CMK (cell line): ENCODE results near the gene SPNS1.
A peak's percentile ranks its signal among the peaks of the same experiment; 100 is the strongest.
"Not testable (repeated sequence)": the region's sequence is repeated elsewhere in the genome, so short reads cannot be mapped to it uniquely, and the experiment has no call there.

Experiments used
- DNase-seq: peaks from one replicate; pipeline ENCODE4 v3.0.0-alpha.2; 2010; ENCODE audit warnings: low read depth

Gene SPNS1

DNA sequence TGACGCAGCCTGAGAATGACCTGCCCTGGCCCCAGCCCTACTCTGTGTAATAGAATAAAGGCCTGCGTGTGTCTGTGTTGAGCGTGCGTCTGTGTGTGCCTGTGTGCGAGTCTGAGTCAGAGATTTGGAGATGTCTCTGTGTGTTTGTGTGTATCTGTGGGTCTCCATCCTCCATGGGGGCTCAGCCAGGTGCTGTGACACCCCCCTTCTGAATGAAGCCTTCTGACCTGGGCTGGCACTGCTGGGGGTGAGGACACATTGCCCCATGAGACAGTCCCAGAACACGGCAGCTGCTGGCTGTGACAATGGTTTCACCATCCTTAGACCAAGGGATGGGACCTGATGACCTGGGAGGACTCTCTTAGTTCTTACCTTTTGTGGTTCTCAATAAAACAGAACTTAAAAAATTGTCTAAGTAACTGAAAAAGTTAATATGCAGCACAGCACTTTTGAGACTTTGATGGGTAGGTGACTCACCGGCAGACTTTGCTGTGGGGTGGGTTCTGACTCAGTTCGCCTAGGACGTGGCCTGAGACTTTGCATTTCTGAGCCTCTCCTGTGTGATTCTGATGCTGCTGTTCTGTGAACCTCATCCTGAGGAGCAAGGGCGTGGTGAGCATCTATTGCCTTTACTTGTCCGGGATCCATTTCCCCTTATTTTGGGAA is 15.9 kb downstream of the SPNS1 start:
- DNase-seq: no peak

DNA sequence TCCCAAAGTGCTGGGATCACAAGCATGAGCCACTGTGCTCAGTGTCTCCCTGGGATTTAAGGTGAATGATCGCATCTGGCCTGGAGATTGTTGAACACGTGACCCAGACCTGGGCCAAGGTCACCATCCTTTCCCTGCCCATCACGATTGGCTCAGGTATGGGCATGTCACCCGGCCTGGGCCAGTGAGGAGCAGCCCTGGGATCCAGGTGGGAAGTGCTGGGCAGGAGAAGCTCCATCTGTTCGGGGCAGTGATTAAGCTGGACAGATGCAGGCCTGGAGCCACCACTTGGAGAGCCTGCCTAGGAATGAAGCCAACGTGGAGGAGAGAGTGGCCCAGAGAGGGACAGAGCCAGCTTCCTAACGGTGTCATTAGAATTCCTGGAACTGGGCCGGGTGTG is 17.1 kb downstream of the SPNS1 start:
- no peak for DNase-seq

DNA sequence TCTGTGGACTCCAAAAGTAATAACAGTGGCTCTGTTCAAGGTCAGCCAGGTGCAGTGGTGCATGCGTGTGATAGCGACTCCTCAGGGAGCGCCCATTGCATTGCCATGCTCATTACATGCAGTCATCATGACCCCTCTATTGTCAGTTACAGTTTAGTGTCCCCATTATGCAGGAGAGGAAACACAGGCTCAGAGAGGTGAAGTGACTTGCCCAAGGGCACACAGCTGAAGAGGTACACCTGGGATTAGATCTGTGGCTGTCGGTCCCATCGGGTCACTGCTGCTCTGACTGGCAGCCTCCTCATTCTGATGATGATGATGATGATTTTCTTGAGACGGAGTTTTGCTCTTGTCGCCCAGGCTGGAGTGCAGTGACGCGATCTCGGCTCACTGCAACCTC is 17.9 kb downstream of the SPNS1 start:
- DNase-seq: no peak

DNA sequence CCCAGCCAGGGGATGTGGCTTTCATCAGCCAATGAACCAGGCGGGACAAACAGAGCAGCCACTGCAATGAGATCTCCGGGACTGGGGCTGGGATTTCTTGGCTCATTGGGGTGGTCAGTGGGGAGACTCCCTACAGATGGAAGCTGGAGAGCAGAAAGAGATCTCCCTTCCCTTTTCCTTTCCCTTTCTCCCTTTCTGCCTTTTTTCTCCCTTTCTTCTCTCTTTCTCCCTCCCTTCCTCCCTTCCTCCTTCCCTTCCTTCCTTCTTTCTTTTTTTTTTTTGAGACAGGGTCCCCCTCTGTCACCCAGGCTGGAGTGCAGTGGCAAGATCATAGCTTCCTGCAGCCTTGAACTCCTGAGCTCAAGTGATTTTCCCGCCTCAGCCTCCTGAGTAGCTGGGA is 24.3 kb downstream of the SPNS1 start:
- DNase-seq: no peak

DNA sequence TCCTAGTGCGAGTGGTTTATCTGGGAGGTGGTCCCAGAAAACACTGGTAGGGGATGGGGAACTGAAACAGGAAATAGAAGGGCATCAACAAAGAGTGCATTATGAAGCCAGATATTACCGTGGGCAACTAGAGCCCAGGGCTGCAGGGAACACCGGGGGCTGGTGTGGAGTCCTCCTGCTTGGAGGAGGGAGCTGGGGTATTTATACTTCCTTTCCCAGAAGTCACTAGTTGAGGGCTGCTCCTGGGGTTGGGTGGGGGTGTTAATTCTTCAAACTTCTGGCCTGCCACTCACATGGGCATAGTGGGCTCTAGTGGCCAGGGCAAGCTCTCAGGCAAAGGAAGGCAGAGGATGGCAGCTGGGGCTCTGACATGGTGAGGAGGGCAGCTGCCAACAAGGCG is 25.0 kb downstream of the SPNS1 start:
- no peak for DNase-seq

DNA sequence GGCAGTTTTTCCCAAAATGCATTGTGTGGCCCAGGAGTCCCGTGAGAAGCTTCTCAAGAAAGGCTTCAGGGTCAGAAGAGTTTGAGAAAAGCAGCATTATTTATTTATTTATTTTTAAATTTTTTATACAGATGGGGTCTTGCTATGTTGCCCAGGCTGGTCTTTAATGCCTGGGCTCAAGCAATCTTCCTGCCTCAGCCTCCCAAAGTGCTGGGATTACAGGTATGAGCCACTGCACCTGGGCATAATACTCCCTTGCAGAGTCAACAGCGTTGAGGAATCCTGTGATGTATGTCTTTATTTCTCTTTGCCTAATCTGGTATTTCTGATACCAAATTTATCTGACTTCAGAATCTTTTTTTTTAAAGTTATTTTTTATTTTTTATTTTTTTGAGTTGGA is 25.4 kb downstream of the SPNS1 start:
- no peak for DNase-seq

DNA sequence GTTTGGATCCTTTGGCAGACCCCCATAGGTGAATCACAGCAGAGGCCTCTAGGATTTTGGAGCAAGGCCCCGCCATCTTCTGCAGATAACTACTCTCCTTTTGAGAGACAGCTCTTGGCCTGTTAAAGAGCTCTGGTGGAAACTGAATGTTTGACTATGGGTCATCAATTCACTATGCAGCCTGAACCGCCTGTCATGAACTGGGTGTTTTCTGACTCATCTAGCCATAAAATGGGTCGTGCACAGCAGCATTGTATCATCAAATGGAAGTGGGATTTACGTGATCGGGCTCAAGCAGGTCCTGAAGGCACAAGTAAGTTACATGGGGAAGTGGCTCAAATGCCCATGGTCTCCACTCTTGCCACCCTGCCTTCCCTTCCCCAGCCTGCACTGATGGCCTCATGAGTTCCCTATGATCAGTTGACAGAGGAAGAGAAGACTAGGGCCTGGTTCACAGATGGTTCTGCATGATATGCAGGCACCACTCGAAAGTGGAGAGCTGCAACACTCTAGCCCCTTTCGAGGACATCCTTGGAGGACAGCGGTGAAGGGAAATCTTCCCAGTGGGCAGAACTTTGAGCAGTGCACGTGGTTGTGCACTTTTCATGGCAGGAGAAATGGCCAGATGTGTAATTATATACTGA is 30.0 kb downstream of the SPNS1 start:
- not testable (repeated sequence) for DNase-seq

DNA sequence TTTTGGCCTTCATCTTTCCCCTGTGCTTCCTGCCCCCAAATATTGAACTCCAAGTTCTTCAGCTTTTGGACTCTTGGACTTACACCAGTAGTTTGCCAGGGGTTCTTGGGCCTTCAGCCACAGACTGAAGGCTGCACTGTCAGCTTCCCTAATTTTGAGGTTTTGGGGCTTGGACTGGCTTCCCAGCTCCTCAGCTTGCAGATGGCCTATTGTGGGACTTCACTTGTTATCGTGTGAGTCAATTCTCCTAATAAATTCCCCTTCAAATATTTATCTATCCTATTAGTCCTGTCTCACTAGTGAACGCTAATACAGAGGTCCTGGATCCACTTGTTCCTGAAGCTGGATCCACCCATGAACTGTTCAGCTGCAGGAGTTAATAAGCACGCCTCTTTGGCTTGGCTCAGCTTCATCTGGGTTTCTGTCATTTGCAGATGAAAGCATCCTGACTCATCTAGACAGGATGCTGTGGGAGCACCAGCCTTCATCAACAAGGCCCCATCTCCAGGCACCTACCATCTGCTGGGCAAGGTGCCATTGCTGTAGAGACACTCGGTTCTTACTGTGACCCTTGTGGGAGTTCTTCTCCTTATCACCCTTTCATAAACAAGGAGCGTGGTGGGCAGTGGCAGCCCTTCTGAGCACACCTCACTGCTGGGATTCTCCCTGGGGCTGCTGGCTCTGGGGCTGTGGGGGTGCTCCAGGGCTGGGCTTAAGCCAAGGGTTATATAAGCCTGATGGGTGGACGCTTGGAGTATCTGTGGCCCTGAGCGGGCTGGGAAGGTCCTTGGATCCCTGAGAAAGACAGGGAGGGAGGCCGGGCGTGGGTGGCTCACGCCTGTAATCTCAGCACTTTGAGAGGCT is 33.4 kb downstream of the SPNS1 start:
- no peak for DNase-seq

DNA sequence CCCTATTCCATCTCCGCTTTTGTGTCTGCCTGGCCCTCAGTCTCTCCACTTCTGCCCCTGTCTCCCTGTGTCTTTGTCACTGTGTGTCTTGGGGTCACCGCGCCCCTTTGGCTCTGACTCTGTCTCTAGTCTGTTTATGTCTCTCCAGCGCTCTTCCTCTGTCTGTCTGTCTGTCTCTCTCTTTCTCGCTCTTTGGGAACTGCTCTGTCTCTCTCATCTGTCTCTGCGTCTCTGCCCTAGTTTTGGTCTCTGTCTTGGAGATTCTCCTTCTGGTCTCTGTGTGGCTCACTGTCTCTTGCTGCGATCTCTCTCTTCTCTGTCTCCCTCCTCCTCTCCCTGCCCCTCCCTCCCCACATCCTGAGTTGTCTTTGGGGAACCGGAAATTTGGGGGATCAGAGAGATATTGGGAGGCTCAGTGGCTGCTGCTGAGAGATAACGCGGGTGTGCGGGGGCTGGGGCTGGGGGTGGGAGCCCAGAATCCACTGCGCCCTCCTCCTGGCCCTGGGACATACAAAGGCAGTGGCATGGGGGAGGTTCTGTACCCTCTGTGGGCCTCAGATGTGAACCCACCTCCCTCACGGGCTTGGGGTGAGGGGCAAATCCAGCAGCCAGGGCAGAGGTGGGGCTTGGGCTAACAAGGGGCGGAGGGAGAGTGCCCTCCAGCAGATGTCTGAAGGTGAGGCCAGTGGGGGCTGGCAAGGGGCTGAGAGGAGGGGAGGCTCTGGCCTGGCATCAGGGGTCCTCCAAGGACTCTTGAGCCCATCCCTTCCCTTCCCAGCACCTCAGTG is 34.7 kb downstream of the SPNS1 start:
- DNase-seq: peak; percentile 98

DNA sequence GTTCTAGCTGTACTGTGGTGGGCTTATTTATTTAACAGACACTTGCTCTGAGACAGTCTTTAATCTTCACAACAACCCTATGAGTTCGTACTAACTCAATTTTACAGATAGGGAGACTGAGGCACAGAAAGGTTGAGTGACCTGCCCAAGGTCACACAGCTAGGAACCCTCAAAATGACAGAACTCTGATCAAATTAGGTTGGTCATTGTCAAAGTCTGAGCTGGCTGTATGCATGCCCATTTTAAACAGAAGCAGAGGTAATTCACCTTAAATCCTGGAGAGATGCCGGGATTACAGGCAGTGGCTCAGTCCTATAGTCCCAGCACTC is 35.2 kb downstream of the SPNS1 start:
- no peak for DNase-seq

DNA sequence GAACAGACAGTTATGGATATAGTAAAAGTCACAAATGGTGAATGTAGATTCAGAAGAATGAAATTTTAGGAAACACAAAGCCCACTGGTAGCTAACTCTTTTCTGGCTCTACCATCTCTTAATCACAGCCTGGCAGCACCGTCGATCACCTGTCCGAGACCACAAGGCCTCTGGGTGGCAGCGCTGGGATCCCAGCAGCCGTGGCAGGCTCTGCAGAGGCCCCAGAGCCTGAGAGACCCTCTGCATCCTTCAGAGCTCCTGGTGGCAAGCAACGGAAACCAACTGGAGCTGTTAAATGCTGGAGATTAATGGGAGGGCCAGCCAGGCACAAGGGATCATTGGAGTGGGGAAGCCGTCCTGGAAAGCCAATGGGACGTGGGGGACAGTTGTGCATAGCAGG is 36.5 kb downstream of the SPNS1 start:
- DNase-seq: no peak

DNA sequence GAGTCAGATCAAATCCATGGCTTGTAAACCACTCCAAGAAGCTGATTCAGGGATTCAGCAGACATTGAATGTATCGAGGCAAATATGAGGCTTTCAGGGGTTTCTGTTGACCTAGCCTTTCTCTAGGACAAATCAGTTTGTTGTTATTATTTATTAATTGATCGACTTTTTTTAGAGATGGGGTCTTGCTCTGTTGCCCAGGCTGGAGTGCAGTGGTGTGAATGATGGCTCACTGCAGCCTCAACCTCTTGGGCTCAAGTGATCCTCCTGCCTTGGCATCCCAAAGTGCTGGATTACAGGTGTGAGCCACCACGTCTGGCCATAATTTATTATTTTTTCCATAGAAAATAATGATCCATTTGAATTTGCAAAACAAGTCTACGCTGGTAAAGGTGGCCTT is 37.3 kb downstream of the SPNS1 start:
- no peak for DNase-seq

DNA sequence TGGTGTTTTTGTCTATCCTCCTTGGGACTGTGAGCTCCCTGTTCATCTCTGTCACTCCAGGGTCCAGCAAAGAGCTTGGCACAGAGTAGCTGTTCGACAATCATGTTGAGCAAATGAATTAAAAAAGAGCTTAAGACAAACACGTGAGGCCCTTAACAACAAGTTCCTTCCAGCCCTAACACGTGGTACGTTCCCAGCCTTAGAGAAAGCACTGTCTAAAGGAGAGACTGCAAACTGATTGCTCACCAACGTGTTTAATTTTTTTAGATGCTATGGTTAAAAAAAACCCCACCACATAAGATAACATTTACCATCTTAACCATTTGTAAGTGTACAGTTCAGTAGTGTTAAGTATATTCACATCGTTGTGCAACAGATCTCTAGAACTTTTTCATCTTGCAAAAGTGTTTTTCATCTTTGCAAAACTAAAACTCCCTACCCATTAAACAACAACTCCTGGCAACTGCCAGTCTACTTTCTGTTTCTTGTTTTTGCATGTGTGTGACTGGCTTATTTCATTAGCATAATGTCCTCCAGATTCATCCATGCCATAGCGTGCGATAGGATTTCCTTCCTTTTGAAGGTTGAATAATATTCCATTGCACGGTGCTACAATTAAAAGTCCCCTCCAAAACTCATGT is 38.5 kb downstream of the SPNS1 start:
- no peak for DNase-seq

DNA sequence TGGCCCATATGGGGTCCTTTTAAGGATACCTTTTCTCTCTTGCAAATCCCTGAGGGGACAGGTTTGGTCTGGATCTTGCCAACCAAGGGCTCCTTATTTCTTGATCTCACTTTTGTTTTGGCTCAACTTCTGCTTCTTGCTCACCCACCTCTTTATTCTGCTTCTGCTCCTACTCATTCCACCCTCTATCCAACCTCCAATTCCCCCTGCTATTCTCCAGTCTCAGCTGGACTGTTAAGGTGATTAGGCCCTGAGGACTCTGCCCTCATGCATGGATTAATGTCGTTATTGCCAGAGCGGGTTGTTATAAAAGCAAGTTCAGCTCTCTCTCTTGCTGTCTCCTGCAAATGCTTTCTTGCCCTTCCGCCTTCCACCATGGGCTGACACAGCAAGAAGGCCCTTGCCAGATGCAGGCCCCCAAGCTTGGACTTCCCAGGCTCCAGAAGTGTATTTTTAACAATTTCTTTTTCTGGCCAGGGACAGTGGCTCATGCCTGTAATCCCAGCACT is 40.0 kb downstream of the SPNS1 start:
- no peak for DNase-seq

DNA sequence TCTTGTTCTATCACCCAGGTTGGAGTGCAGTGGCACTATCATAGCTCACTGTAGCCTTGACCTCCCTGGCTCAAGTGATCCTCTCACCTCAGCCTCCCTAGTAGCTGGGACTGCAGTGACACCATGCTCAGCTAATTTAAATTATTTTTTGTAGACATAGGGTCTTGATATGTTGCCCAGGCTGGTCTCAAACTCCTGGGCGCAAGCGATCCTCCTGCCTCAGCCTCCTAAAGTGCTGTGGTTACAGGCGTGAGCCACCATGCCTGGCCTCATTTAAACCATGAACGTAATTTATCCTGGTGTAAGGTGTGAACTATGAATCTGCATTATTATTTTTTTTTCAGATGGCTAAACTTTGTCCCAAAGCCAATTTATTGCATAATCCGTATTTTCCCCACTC is 47.6 kb downstream of the SPNS1 start:
- no peak for DNase-seq

DNA sequence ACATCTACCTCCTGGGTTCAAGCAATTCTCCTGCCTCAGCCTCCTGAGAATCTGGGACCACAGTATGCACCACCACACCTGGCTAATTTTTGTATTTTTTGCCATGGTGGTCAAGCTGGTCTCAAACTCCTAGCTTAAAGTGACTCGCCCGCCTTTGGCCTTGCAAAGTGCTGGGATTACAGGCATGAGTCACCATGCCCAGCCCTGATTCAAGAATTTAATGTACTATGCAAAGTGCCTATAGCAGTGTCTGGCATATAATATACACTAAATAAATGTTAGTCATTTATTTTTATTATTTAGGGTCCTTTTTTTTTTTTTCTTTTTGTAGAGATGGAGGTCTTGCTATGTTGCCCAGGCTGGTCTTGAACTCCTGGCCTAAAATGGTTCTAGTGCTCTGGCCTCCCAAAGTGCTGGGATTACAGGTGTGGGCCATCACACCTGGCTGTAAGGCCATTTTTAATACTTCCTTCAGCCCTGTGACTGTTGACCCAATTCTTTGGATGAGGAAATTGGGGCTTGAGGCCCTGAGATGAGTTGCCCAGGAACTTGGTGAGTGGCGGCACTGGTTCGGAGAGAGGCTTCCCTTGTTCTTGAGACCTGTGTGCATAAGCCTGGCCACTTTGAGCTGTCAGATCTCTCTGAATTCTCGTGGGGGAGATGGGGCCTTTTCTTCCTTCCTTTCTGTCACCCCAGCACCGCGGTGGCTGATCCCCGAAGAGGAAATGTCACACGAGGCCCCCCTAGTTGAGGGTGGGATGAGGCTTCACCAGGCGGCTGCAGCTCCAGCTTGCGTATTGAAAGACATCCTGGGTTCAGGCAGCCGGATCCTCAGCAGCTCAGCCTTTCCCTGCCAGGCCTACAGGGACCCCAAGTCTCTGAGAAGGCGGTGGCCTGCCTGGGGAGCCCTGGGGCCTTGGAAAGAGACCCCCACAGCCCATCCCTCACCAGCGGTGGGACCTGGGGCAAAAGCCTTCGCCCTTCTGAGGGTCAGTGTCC is 49.0 kb downstream of the SPNS1 start:
- no peak for DNase-seq

DNA sequence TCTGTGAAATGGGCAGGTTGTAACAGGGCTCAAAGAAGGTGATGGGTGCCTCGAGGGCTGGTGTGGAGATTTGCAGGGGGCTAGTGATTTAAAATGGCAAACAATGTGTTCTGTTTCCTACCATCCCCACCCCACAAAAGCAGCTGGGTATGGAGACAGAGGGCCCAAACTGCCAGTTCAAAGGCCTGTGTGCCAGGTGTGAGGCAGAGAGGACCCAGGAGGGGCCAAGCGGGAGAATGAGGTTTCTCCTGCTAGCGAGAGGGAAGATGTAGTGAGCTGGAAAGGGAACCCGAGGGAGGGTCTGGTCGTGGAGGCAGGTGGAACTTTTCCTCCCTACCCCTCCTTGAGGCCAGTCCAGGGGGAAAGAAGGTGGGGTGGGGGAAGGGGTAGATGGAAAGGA is 49.7 kb downstream of the SPNS1 start:
- DNase-seq: no peak

DNA sequence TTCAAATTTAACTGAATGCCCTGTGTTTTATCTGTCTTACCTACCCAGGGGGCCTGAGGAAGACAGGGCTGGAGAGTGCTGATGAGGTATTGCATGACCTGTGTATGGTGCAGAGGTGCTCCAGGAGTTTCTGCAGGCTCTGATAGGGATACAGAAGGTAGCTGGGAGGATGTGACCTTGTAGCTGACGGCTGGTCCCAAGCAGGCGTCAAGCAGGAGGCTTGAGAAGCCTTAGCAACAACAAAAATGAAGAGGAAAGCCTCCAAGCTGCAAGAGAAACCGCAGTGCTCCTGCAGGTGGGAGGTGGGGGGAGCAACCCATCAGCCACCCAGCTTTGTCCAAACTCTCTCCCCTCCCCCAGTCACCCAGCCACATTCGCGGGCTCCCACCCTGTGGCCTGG is 50.6 kb downstream of the SPNS1 start:
- no peak for DNase-seq

DNA sequence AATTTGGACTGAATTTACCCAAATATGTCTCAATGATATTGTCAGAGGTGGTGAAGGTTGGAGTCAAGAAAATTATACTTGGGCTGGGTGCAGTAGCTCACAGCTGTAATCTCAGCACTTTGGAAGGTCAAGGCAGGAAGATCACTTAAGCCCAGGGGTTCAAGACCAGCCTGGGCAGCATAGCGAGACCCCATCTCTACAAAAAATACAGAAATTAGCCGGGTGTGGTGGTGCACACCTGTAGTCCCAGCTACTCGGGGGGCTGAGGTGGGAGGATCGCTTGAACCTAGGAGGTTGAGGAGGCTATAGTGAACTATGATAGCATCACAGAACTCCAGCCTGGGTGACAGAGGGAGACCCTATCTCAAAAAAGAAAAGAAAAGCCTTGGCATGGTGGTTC is 51.2 kb downstream of the SPNS1 start:
- no peak for DNase-seq

DNA sequence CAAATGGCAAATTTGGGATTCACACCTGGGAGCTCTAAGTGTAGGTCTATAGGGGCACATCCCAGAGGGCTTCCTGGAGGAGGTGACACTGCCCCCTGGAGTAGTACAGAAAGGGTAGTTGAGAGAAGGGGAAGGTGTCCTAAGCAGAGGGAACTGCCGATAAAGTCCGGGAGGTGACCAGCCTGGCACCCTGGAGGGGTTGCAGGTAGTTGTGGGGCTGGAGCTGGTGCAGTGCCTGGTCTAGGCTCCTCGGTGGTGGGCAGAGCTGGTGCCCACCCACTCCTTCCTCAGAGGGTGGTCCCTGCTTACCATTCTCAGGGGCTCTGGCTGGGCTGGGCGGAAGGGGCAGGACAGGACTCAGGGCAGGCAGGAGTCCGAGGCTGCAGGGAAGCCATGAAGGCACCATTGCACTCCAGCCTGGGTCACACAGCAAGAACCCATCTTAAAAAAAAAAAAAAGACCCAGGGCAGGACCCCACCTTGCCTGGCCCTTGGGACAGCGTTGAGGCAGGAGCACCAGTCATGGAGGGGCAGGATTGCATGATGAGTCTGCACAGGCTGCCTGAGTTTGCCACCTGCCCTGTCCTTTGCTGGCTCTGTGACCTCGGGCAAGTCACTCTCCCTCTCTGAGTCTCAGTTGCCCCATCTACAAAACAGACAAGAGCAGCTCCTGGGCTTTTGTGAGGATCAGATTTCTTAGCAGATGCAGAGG is 54.0 kb downstream of the SPNS1 start:
- no peak for DNase-seq
